ENCODE data around the gene LRRC1. TPM values are rescaled to one million over a fixed set of nuclear protein-coding genes. Genes with fewer than 3 reads are reported as not detected.

The LRRC1 gene
- total RNA-seq, 4 donors from 2014 or later = 10.4 to 13.0 (median 12.6) TPM

- H3K9me3 ChIP-seq = no peaks in the 10 kb centered on the region
- H3K4me3 ChIP-seq = no peak overlapping the region
- no peak overlapping the region for H3K27ac ChIP-seq (replicated peaks in 1 of 4)
- no peak for DNase-seq (ENCODE audit: extremely low spot score)
- 71% methylated on average over 5 of the region's 5 CpGs for WGBS
- no peaks in the 10 kb centered on the region for H3K27me3 ChIP-seq
- intact Hi-C loops (cut with DNase I) = loop anchor here (10.0 kb wide), 1 partner anchor 126 kb away; the partner anchor contains the start of gene LRRC1
- peaks cover 0 to 1% (median 0%) of the 10 kb centered on the region in 4 donors for H3K4me1 ChIP-seq
- no peak for TF ChIP-seq CTCF (IDR thresholded peaks at IDR 0.05)
- TF ChIP-seq POLR2AphosphoS5 (IDR thresholded peaks at IDR 0.05) = no peak
- TF ChIP-seq EP300 (IDR thresholded peaks at IDR 0.05) = no peak
- TF ChIP-seq POLR2A (IDR thresholded peaks at IDR 0.05; ENCODE audit: low read depth) = no peak
- peaks cover 5 to 38% (median 18%) of the 10 kb centered on the region in 4 donors for H3K36me3 ChIP-seq
Observed at GRCh38 chr6:53920881-53921280, 126.1 kb downstream of the LRRC1 start.

- H3K4me1 ChIP-seq = peaks cover 4 to 6% (median 5%) of the 10 kb centered on the region in 4 donors
- no peak overlapping the region for H3K27ac ChIP-seq (replicated peaks in 1 of 4)
- 97% methylated on average over 2 of the region's 2 CpGs for WGBS
- no peaks in the 10 kb centered on the region for H3K27me3 ChIP-seq
- H3K4me3 ChIP-seq = no peak overlapping the region
- TF ChIP-seq POLR2AphosphoS5 (IDR thresholded peaks at IDR 0.05) (no peak), CTCF (IDR thresholded peaks at IDR 0.05) (no peak), POLR2A (IDR thresholded peaks at IDR 0.05; ENCODE audit: low read depth) (no peak), EP300 (IDR thresholded peaks at IDR 0.05) (no peak)
- H3K36me3 ChIP-seq = peaks cover 5 to 38% (median 18%) of the 10 kb centered on the region in 4 donors
- no peaks in the 10 kb centered on the region for H3K9me3 ChIP-seq
- intact Hi-C loops (cut with DNase I) = loop anchor here (10.0 kb wide), 1 partner anchor 127 kb away; the partner anchor contains the start of gene LRRC1
- no peak for DNase-seq (ENCODE audit: extremely low spot score)
Observed at GRCh38 chr6:53921639-53922038, 126.8 kb downstream of the LRRC1 start.

DNA sequence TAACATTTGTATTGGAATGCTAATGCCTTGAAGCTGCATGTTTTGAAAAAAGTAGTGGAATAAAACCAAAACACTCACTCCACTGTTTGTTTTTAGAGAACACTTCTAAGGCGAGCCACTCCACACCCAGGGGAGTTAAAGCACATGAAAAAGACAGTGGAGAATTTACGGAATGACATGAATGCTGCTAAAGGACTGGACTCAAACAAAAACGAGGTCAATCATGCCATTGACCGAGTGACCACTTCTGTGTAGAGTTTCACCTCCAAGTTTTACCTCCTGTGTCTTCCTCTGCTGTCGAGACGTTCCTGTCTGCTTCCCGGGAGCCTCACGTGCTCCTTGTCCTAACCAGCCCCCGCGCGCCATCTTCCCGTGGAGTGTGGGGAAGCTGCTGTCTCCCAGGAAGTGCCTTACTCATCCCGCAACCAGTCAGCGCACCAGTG, 127.8 kb downstream of the LRRC1 start:
- Histone ChIP-seq H3K4me3 (no peak overlapping the region), H3K36me3 (peaks cover 5 to 38% (median 18%) of the 10 kb centered on the region in 4 donors), H3K27ac (replicated peaks in 1 of 4) (no peak overlapping the region), H3K9me3 (no peaks in the 10 kb centered on the region), H3K4me1 (peaks cover 11 to 14% (median 13%) of the 10 kb centered on the region in 4 donors), H3K27me3 (no peaks in the 10 kb centered on the region)
- intact Hi-C loops (cut with DNase I) = loop anchor here (10.0 kb wide), 1 partner anchor 128 kb away; the partner anchor contains the start of gene LRRC1
- WGBS = 83% methylated on average over 14 of the region's 14 CpGs
- no peak for TF ChIP-seq CTCF (IDR thresholded peaks at IDR 0.05)
- no peak for TF ChIP-seq EP300 (IDR thresholded peaks at IDR 0.05)
- TF ChIP-seq POLR2A (IDR thresholded peaks at IDR 0.05; ENCODE audit: low read depth) = no peak
- no peak for TF ChIP-seq POLR2AphosphoS5 (IDR thresholded peaks at IDR 0.05)
- no peak for DNase-seq (ENCODE audit: extremely low spot score)

- TF ChIP-seq EP300 (IDR thresholded peaks at IDR 0.05) = no peak
- TF ChIP-seq POLR2AphosphoS5 (IDR thresholded peaks at IDR 0.05) = no peak
- no peak for TF ChIP-seq POLR2A (IDR thresholded peaks at IDR 0.05; ENCODE audit: low read depth)
- no peak for TF ChIP-seq CTCF (IDR thresholded peaks at IDR 0.05)
- intact Hi-C loops (cut with DNase I) = loop anchor here (10.0 kb wide), 1 partner anchor 129 kb away; the partner anchor contains the start of gene LRRC1
Observed at GRCh38 chr6:53924277-53924676, 129.5 kb downstream of the LRRC1 start.

More at GRCh38 chr6:53924277-53924676, 129.5 kb downstream of the LRRC1 start:
- 93% methylated on average over 3 of the region's 3 CpGs for WGBS
- Histone ChIP-seq H3K27me3 (no peaks in the 10 kb centered on the region), H3K27ac (replicated peaks in 1 of 4) (no peak overlapping the region), H3K4me1 (peaks cover 15 to 31% (median 19%) of the 10 kb centered on the region in 4 donors), H3K36me3 (peaks cover 5 to 37% (median 18%) of the 10 kb centered on the region in 4 donors), H3K4me3 (no peak overlapping the region), H3K9me3 (no peaks in the 10 kb centered on the region)
- no peak for DNase-seq (ENCODE audit: extremely low spot score)

Data from esophagus muscularis mucosa (tissue), 4 donors.